ENCODE measurements around the gene C9. TPM values are rescaled to one million over a fixed set of nuclear protein-coding genes. Genes with fewer than 3 reads are reported as not detected.

The C9 gene
- polyA plus RNA-seq, 1 donor (not counting 4 experiments of a cell fraction or from before 2014, with no cell fraction given) = 0.04 TPM

GRCh38 chr5:39412721-39413394 is 48.6 kb upstream of the C9 start:
- TF ChIP-seq CTCF (optimal IDR thresholded peaks at IDR 0.05 in 1 of 3, IDR thresholded peaks at IDR 0.05 in 1 of 3, conservative IDR thresholded peaks at IDR 0.05 in 1 of 3; ENCODE audit: extremely low read depth in 1 of 3, insufficient read depth in 2 of 3, low read length in 3 of 3) (no peak), EZH2 (IDR thresholded peaks at IDR 0.05; ENCODE audit: low read length) (no peak)
- peak overlapping the region; percentile 3 for H3K4me2 ChIP-seq (ENCODE audit: control insufficient read depth, extremely low read depth, insufficient read depth, low read depth, low read length)
- H3K27me3 ChIP-seq (ENCODE audit: control insufficient read depth, extremely low read depth, insufficient read depth, low read length) = no peaks in the 10 kb centered on the region
- no peak overlapping the region for H3K4me3 ChIP-seq (ENCODE audit: control insufficient read depth in 2 of 3, extremely low read depth in 1 of 3, insufficient read depth in 2 of 3, low read depth in 1 of 3, low read length in 3 of 3)
- peak overlapping the region; percentile 17 for H3K27ac ChIP-seq (ENCODE audit: control insufficient read depth, insufficient read depth, low read length)
- peak; percentile 81 for FAIRE-seq
- H3K4me1 ChIP-seq (ENCODE audit: control insufficient read depth, extremely low read depth, insufficient read depth, low read length) = peaks cover 23% of the 10 kb centered on the region
- H3K9me1 ChIP-seq (ENCODE audit: control insufficient read depth, extremely low read depth, insufficient read depth, low read length) = no peaks in the 10 kb centered on the region
- dilution Hi-C loops (cut with MboI; ENCODE audit: extremely low pct_ligation_motif_present, low sequenced_read_pairs) = no loop called here
- H3K9ac ChIP-seq (ENCODE audit: control insufficient read depth, extremely low read depth, insufficient read depth, low read length) = no peak overlapping the region
- no peaks in the 10 kb centered on the region for H4K20me1 ChIP-seq (ENCODE audit: control insufficient read depth, extremely low read depth, insufficient read depth, low read length)
- no peaks in the 10 kb centered on the region for H3K9me3 ChIP-seq (ENCODE audit: control insufficient read depth, low read depth, low read length)
- no peaks in the 10 kb centered on the region for H3K36me3 ChIP-seq (ENCODE audit: control insufficient read depth in 2 of 2, extremely low read depth in 1 of 2, insufficient read depth in 2 of 2, low read length in 2 of 2)
- peaks cover 8% of the 10 kb centered on the region for H3K79me2 ChIP-seq (ENCODE audit: control insufficient read depth, insufficient read depth, low read length)
- H2AFZ ChIP-seq (ENCODE audit: control insufficient read depth, low read length) = no peak overlapping the region
- no peak for DNase-seq (ENCODE audit: low read depth, low spot score)

GRCh38 chr5:39411985-39412384 is 47.7 kb upstream of the C9 start:
- Histone ChIP-seq H2AFZ (ENCODE audit: control insufficient read depth, low read length) (no peak overlapping the region), H3K27ac (ENCODE audit: control insufficient read depth, insufficient read depth, low read length) (no peak overlapping the region), H3K4me3 (ENCODE audit: control insufficient read depth in 2 of 3, extremely low read depth in 1 of 3, insufficient read depth in 2 of 3, low read depth in 1 of 3, low read length in 3 of 3) (no peak overlapping the region), H3K9me3 (ENCODE audit: control insufficient read depth, low read depth, low read length) (no peaks in the 10 kb centered on the region), H3K79me2 (ENCODE audit: control insufficient read depth, insufficient read depth, low read length) (peaks cover 8% of the 10 kb centered on the region), H3K4me2 (ENCODE audit: control insufficient read depth, extremely low read depth, insufficient read depth, low read depth, low read length) (no peak overlapping the region), H3K36me3 (ENCODE audit: control insufficient read depth in 2 of 2, extremely low read depth in 1 of 2, insufficient read depth in 2 of 2, low read length in 2 of 2) (no peaks in the 10 kb centered on the region), H3K9ac (ENCODE audit: control insufficient read depth, extremely low read depth, insufficient read depth, low read length) (no peak overlapping the region), H3K9me1 (ENCODE audit: control insufficient read depth, extremely low read depth, insufficient read depth, low read length) (no peaks in the 10 kb centered on the region), H4K20me1 (ENCODE audit: control insufficient read depth, extremely low read depth, insufficient read depth, low read length) (no peaks in the 10 kb centered on the region), H3K4me1 (ENCODE audit: control insufficient read depth, extremely low read depth, insufficient read depth, low read length) (peaks cover 23% of the 10 kb centered on the region), H3K27me3 (ENCODE audit: control insufficient read depth, extremely low read depth, insufficient read depth, low read length) (no peaks in the 10 kb centered on the region)
- TF ChIP-seq CTCF (optimal IDR thresholded peaks at IDR 0.05 in 1 of 3, IDR thresholded peaks at IDR 0.05 in 1 of 3, conservative IDR thresholded peaks at IDR 0.05 in 1 of 3; ENCODE audit: extremely low read depth in 1 of 3, insufficient read depth in 2 of 3, low read length in 3 of 3) (no peak), EZH2 (IDR thresholded peaks at IDR 0.05; ENCODE audit: low read length) (no peak)
- FAIRE-seq (no peak), DNase-seq (ENCODE audit: low read depth, low spot score) (no peak)
- dilution Hi-C loops (cut with MboI; ENCODE audit: extremely low pct_ligation_motif_present, low sequenced_read_pairs) = no loop called here
